ENCODE results near the gene DOCK2.
"Not testable (repeated sequence)": the region's sequence is repeated elsewhere in the genome, so short reads cannot be mapped to it uniquely, and the experiment has no call there.

The DOCK2 gene

GRCh38 chr5:169785771-169786618, 148.9 kb downstream of the DOCK2 start:
- DNase-seq (ENCODE audit: low read depth in 2 of 2, low spot score in 1 of 2): no peak

- no peak for DNase-seq (ENCODE audit: low read depth in 2 of 2, low spot score in 1 of 2)
Measured at GRCh38 chr5:169788168-169788567, 151.1 kb downstream of the DOCK2 start.

- DNase-seq (ENCODE audit: low read depth in 2 of 2, low spot score in 1 of 2): no peak
Measured at GRCh38 chr5:169789417-169789940, 152.4 kb downstream of the DOCK2 start.

GRCh38 chr5:169791251-169791650, 154.2 kb downstream of the DOCK2 start:
- DNase-seq (ENCODE audit: low read depth in 2 of 2, low spot score in 1 of 2): no peak

- DNase-seq (ENCODE audit: low read depth in 2 of 2, low spot score in 1 of 2): no peak
Measured at GRCh38 chr5:169795338-169795737, 158.3 kb downstream of the DOCK2 start.

- DNase-seq (ENCODE audit: low read depth in 2 of 2, low spot score in 1 of 2): no peak
Measured at GRCh38 chr5:169796731-169797130, 159.7 kb downstream of the DOCK2 start.

GRCh38 chr5:169797577-169797976, 160.5 kb downstream of the DOCK2 start:
- no peak for DNase-seq (ENCODE audit: low read depth in 2 of 2, low spot score in 1 of 2)

- DNase-seq (ENCODE audit: low read depth in 2 of 2, low spot score in 1 of 2): no peak
Measured at GRCh38 chr5:169798438-169798837, 161.4 kb downstream of the DOCK2 start.

GRCh38 chr5:169798906-169799660, 162.0 kb downstream of the DOCK2 start:
- DNase-seq (ENCODE audit: low read depth in 2 of 2, low spot score in 1 of 2): no peak

- no peak for DNase-seq (ENCODE audit: low read depth in 2 of 2, low spot score in 1 of 2)
Measured at GRCh38 chr5:169801324-169801777, 164.3 kb downstream of the DOCK2 start.

- no peak for DNase-seq (ENCODE audit: low read depth in 2 of 2, low spot score in 1 of 2)
Measured at GRCh38 chr5:169801781-169802180, 164.7 kb downstream of the DOCK2 start.

GRCh38 chr5:169803077-169803981, 166.3 kb downstream of the DOCK2 start:
- no peak for DNase-seq (ENCODE audit: low read depth in 2 of 2, low spot score in 1 of 2)

- no peak for DNase-seq (ENCODE audit: low read depth in 2 of 2, low spot score in 1 of 2)
Measured at GRCh38 chr5:169804861-169805260, 167.8 kb downstream of the DOCK2 start.

GRCh38 chr5:169805527-169805934, 168.5 kb downstream of the DOCK2 start:
- no peak for DNase-seq (ENCODE audit: low read depth in 2 of 2, low spot score in 1 of 2)

- DNase-seq (ENCODE audit: low read depth in 2 of 2, low spot score in 1 of 2): no peak
Measured at GRCh38 chr5:169805937-169806700, 169.0 kb downstream of the DOCK2 start.

GRCh38 chr5:169808118-169808581, 171.1 kb downstream of the DOCK2 start:
- no peak for DNase-seq (ENCODE audit: low read depth in 2 of 2, low spot score in 1 of 2)

GRCh38 chr5:169808880-169809279, 171.8 kb downstream of the DOCK2 start:
- DNase-seq (ENCODE audit: low read depth in 2 of 2, low spot score in 1 of 2): not testable (repeated sequence)

GRCh38 chr5:169809281-169809680, 172.2 kb downstream of the DOCK2 start:
- no peak for DNase-seq (ENCODE audit: low read depth in 2 of 2, low spot score in 1 of 2)

GRCh38 chr5:169810524-169810923, 173.4 kb downstream of the DOCK2 start:
- no peak for DNase-seq (ENCODE audit: low read depth in 2 of 2, low spot score in 1 of 2)

- DNase-seq (ENCODE audit: low read depth in 2 of 2, low spot score in 1 of 2): no peak
Measured at GRCh38 chr5:169811023-169811422, 173.9 kb downstream of the DOCK2 start.

Measured in stimulated activated CD8-positive, alpha-beta memory T cell treated with anti-CD3 and anti-CD28 coated beads, Interleukin-4, amount 100 ng/mL, for 1 hour (primary cell).